ENCODE results near the gene DIDO1.
"Not testable (repeated sequence)": the region's sequence is repeated elsewhere in the genome, so short reads cannot be mapped to it uniquely, and the experiment has no call there.

The DIDO1 gene

GRCh38 chr20:62929051-62929538 is 2.8 kb upstream of the DIDO1 start:
- DNase-seq (ENCODE audit: low spot score) = peak; percentile 48

GRCh38 chr20:62928246-62928939 is 2.1 kb upstream of the DIDO1 start:
- DNase-seq (ENCODE audit: low spot score) = no peak

- no peak for DNase-seq (ENCODE audit: low spot score)
These were observed 912 bp upstream of the DIDO1 start for GRCh38 chr20:62927128-62927705.

- DNase-seq (ENCODE audit: low spot score) = peak; percentile 28
These were observed 681 bp downstream of the DIDO1 start for GRCh38 chr20:62925420-62926228.

GRCh38 chr20:62925076-62925419 is 1.3 kb downstream of the DIDO1 start:
- DNase-seq (ENCODE audit: low spot score) = no peak

- DNase-seq (ENCODE audit: low spot score) = no peak
These were observed 1.7 kb downstream of the DIDO1 start for GRCh38 chr20:62924442-62925075.

- no peak for DNase-seq (ENCODE audit: low spot score)
These were observed 2.5 kb downstream of the DIDO1 start for GRCh38 chr20:62923669-62924441.

- DNase-seq (ENCODE audit: low spot score) = not testable (repeated sequence)
These were observed 3.1 kb downstream of the DIDO1 start for GRCh38 chr20:62923059-62923668.

- no peak for DNase-seq (ENCODE audit: low spot score)
These were observed 3.8 kb downstream of the DIDO1 start for GRCh38 chr20:62922451-62922921.

- DNase-seq (ENCODE audit: low spot score) = no peak
These were observed 5.1 kb downstream of the DIDO1 start for GRCh38 chr20:62921119-62921687.

GRCh38 chr20:62920039-62920645 is 6.2 kb downstream of the DIDO1 start:
- DNase-seq (ENCODE audit: low spot score) = no peak

- no peak for DNase-seq (ENCODE audit: low spot score)
These were observed 7.5 kb downstream of the DIDO1 start for GRCh38 chr20:62918831-62919230.

- DNase-seq (ENCODE audit: low spot score) = no peak
These were observed 8.2 kb downstream of the DIDO1 start for GRCh38 chr20:62918147-62918546.

GRCh38 chr20:62917720-62918119 is 8.6 kb downstream of the DIDO1 start:
- DNase-seq (ENCODE audit: low spot score) = no peak

- DNase-seq (ENCODE audit: low spot score) = no peak
These were observed 9.4 kb downstream of the DIDO1 start for GRCh38 chr20:62916703-62917476.

GRCh38 chr20:62914970-62915457 is 11.3 kb downstream of the DIDO1 start:
- peak; percentile 83 for DNase-seq (ENCODE audit: low spot score)

GRCh38 chr20:62914436-62914835 is 11.9 kb downstream of the DIDO1 start:
- no peak for DNase-seq (ENCODE audit: low spot score)

GRCh38 chr20:62913043-62913630 is 13.2 kb downstream of the DIDO1 start:
- no peak for DNase-seq (ENCODE audit: low spot score)

GRCh38 chr20:62911701-62912280 is 14.5 kb downstream of the DIDO1 start:
- DNase-seq (ENCODE audit: low spot score) = no peak

Measured in Ammon's horn (tissue), 1 donor.